Panc1 (cell line): ENCODE results near the gene KATNAL1. TPM values are rescaled to one million over a fixed set of nuclear protein-coding genes. Genes with fewer than 3 reads are reported as not detected.

Source experiments
- ATAC-seq: fragments of 200-7000 bp; cut with Tn5 transposase; 2 replicates; pipeline ENCODE4 v1.9.1; 2020; ENCODE audit warnings: mild to moderate bottlenecking, moderate library complexity
- BruUV-seq: library from RNA; stranded (reverse); fragments of 400-500 nt; replicated peaks from 2 replicates; lab custom pipeline; 2021; lab: Mats Ljungman, UMichigan
- CTCF ChIA-PET: fragments of 300-600 bp; sonication (Branson Sonifier 250); formaldehyde crosslinking; loops from one replicate; lab custom pipeline; 2022; ENCODE audit warnings: antibody characterized with exemption; lab: Charles Lee
- POLR2A ChIA-PET: fragments of 300-600 bp; sonication (Branson Sonifier 250); formaldehyde crosslinking; loops from one replicate; lab custom pipeline; 2022; ENCODE audit warnings: antibody characterized with exemption; lab: Charles Lee
- DNase-seq: peaks from one replicate; pipeline ENCODE4 v3.0.0-alpha.2; 2010; ENCODE audit warnings: low read depth, low spot score
- H3K27ac ChIP-seq: 2 replicates; pipeline ENCODE4 v1.5.1; 2011; ENCODE audit warnings: mild to moderate bottlenecking, low read length, inconsistent platforms
- H3K27me3 ChIP-seq: fragments of 200-500 bp; sonication (Bioruptor generic); 2 replicates; pipeline ENCODE4 v1.6.0; 2014; ENCODE audit warnings: low read length, inconsistent platforms; ENCODE audit not compliant: control insufficient read depth, insufficient read depth
- H3K36me3 ChIP-seq: fragments of 200-500 bp; sonication (Bioruptor generic); 2 replicates; pipeline ENCODE4 v1.5.1; 2014; ENCODE audit warnings: inconsistent platforms, mild to moderate bottlenecking, low read length, moderate library complexity; ENCODE audit not compliant: control insufficient read depth, insufficient read depth
- H3K4me1 ChIP-seq: 2 replicates; pipeline ENCODE4 v1.5.1; 2011; ENCODE audit warnings: inconsistent platforms, mild to moderate bottlenecking, low read length, moderate library complexity; ENCODE audit not compliant: control insufficient read depth, insufficient read depth
- H3K4me3 ChIP-seq, 2 experiments: 2 replicates each; pipeline ENCODE4 v1.5.1; 2011 to 2012; ENCODE audit warnings: low read depth in 2 of 2, low read length in 2 of 2, mild to moderate bottlenecking in 2 of 2, inconsistent platforms in 1 of 2, moderate library complexity in 1 of 2
- H3K9me3 ChIP-seq: fragments of 200-500 bp; sonication (Bioruptor generic); 2 replicates; pipeline ENCODE4 v1.5.1; 2014; ENCODE audit warnings: low read depth, mild to moderate bottlenecking, inconsistent platforms, low read length, moderate library complexity; ENCODE audit not compliant: control insufficient read depth, insufficient read depth
- POLR2AphosphoS5 ChIP-seq: IDR thresholded peaks from 2 replicates; pipeline ENCODE4 v1.6.1; 2012; ENCODE audit warnings: mild to moderate bottlenecking, low read depth, low read length, moderate library complexity
- SIN3A ChIP-seq: IDR thresholded peaks from 2 replicates; pipeline ENCODE4 v1.6.1; 2012; ENCODE audit warnings: low read depth, mild to moderate bottlenecking, low read length, moderate library complexity, borderline replicate concordance; ENCODE audit not compliant: insufficient read depth
- TCF7L2 ChIP-seq: IDR thresholded peaks from 2 replicates; pipeline ENCODE4 v1.6.1; 2011; ENCODE audit warnings: mild to moderate bottlenecking, low read depth, low read length, inconsistent platforms
- in situ Hi-C: cut with HindIII; loops from 2 replicates; pipeline ENCODE4 v1.10.0; 2016; ENCODE audit warnings: low sequenced_read_pairs, low pct_unique_long_range_greater_than_20kb
- intact Hi-C: fragments of 100-400 bp; cut with micrococcal nuclease; formaldehyde crosslinking; loops from one replicate; pipeline ENCODE4 v1.10.0; 2022; ENCODE audit not compliant: unreplicated experiment
- total RNA-seq: library from RNA; stranded (reverse); gene quantifications from one replicate; pipeline ENCODE4 v1.2.1, GENCODE V29; 2021; ENCODE audit not compliant: unreplicated experiment
- TF ChIP-seq, protein P1 (sequence below), 2 experiments: IDR thresholded peaks; 2 replicates each; pipeline ENCODE4 v1.6.1; 2011 to 2012; ENCODE audit warnings: low read depth in 2 of 2, control low read depth in 1 of 2, low read length in 1 of 2, mild to moderate bottlenecking in 1 of 2, moderate library complexity in 1 of 2; ENCODE audit not compliant: insufficient read depth in 1 of 2
- TF ChIP-seq, protein P2 (sequence below): fragments of 450-650 bp; IDR thresholded peaks from 2 replicates; pipeline ENCODE4 v1.5.1; 2017; ENCODE audit warnings: mild to moderate bottlenecking

Gene KATNAL1
- total RNA-seq, 1 experiment from 2014 or later: 34.3 TPM

DNA sequence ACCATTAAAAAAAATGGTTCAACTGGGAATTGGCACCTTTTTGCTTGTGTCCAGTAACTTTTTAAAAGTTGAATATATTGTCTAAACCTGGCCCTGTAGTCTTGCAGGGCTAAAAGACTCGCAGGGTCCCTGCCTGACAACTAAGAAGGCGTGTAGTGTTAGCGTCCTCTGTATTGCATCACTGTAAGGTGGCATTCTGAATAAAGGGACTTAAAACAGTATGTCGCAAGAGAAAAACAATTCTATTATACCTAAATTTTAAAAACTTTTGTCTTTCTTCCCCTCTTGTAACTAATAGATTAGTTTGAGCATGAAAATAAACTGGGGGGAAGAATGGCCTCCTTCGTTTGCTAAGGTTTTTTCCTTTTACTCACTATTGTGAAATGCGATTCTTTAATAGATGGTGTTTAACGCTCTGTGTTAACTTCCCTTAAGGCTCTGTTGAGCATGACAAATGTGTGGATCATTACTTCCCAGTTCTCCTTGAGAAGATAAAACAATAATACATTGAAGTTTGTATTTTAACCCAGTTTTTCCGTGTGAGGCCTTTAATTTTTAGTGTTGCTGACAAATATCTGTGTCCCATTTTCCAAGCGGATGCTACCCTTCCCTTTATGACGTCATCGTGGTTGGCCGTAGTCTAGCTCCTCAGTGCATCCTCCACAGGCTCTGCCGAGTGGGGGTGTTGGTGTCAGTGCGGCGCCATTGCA is 134.6 kb downstream of the KATNAL1 start:
- no peak overlapping the region for H3K27ac ChIP-seq
- ChIA-PET CTCF (no interaction called here), POLR2A (no interaction called here)
- BruUV-seq: no TSS peak
- intact Hi-C loops: no loop called here
- TF ChIP-seq, protein P1, sequence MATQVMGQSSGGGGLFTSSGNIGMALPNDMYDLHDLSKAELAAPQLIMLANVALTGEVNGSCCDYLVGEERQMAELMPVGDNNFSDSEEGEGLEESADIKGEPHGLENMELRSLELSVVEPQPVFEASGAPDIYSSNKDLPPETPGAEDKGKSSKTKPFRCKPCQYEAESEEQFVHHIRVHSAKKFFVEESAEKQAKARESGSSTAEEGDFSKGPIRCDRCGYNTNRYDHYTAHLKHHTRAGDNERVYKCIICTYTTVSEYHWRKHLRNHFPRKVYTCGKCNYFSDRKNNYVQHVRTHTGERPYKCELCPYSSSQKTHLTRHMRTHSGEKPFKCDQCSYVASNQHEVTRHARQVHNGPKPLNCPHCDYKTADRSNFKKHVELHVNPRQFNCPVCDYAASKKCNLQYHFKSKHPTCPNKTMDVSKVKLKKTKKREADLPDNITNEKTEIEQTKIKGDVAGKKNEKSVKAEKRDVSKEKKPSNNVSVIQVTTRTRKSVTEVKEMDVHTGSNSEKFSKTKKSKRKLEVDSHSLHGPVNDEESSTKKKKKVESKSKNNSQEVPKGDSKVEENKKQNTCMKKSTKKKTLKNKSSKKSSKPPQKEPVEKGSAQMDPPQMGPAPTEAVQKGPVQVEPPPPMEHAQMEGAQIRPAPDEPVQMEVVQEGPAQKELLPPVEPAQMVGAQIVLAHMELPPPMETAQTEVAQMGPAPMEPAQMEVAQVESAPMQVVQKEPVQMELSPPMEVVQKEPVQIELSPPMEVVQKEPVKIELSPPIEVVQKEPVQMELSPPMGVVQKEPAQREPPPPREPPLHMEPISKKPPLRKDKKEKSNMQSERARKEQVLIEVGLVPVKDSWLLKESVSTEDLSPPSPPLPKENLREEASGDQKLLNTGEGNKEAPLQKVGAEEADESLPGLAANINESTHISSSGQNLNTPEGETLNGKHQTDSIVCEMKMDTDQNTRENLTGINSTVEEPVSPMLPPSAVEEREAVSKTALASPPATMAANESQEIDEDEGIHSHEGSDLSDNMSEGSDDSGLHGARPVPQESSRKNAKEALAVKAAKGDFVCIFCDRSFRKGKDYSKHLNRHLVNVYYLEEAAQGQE (IDR thresholded peaks at IDR 0.05; ENCODE audit: insufficient read depth in 1 of 2, low read depth in 2 of 2, low read length in 1 of 2): no peak
- TF ChIP-seq POLR2AphosphoS5 (no peak), SIN3A (no peak)
- no peaks in the 10 kb centered on the region for H3K4me1 ChIP-seq
- H3K9me3 ChIP-seq: no peaks in the 10 kb centered on the region
- DNase-seq (no peak), ATAC-seq (no peak)
- no peaks in the 10 kb centered on the region for H3K27me3 ChIP-seq
- no peak overlapping the region for H3K4me3 ChIP-seq
- H3K36me3 ChIP-seq: no peaks in the 10 kb centered on the region
- in situ Hi-C loops: no loop called here

DNA sequence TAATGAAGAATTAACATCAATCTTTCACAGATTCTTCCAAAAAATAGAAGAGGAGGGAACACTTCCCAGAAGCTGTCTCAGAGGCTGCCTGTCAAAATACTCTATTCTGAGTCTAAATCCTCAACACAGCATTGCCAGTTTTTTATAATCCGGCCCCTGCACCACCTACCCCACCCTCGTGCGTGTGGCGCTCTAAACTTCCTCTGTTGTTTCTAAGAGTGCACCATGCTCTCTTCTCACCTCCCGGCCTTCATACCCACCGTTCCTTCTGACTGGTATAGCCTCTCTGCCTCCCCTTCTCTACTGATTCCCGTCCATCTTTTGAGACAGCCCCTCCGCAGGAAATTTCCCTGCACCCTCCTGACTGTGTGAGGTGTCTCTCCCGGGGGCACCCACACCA is 136.8 kb downstream of the KATNAL1 start:
- no peak overlapping the region for H3K27ac ChIP-seq
- BruUV-seq: no TSS peak
- H3K36me3 ChIP-seq: no peaks in the 10 kb centered on the region
- intact Hi-C loops: no loop called here
- no peak overlapping the region for H3K4me3 ChIP-seq
- DNase-seq (no peak), ATAC-seq (no peak)
- POLR2A ChIA-PET: no interaction called here
- in situ Hi-C loops: no loop called here
- TF ChIP-seq SIN3A: no peak
- no peak for TF ChIP-seq POLR2AphosphoS5
- TF ChIP-seq, protein P2, sequence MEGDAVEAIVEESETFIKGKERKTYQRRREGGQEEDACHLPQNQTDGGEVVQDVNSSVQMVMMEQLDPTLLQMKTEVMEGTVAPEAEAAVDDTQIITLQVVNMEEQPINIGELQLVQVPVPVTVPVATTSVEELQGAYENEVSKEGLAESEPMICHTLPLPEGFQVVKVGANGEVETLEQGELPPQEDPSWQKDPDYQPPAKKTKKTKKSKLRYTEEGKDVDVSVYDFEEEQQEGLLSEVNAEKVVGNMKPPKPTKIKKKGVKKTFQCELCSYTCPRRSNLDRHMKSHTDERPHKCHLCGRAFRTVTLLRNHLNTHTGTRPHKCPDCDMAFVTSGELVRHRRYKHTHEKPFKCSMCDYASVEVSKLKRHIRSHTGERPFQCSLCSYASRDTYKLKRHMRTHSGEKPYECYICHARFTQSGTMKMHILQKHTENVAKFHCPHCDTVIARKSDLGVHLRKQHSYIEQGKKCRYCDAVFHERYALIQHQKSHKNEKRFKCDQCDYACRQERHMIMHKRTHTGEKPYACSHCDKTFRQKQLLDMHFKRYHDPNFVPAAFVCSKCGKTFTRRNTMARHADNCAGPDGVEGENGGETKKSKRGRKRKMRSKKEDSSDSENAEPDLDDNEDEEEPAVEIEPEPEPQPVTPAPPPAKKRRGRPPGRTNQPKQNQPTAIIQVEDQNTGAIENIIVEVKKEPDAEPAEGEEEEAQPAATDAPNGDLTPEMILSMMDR: no peak
- TF ChIP-seq, protein P1 (IDR thresholded peaks at IDR 0.05; ENCODE audit: insufficient read depth in 1 of 2, low read depth in 2 of 2, low read length in 1 of 2): no peak
- TF ChIP-seq TCF7L2: no peak
- CTCF ChIA-PET: no interaction called here
- no peaks in the 10 kb centered on the region for H3K27me3 ChIP-seq
- H3K4me1 ChIP-seq: no peaks in the 10 kb centered on the region
- H3K9me3 ChIP-seq: no peaks in the 10 kb centered on the region
